ENCODE measurements around the gene COL1A1.

The COL1A1 gene

DNA sequence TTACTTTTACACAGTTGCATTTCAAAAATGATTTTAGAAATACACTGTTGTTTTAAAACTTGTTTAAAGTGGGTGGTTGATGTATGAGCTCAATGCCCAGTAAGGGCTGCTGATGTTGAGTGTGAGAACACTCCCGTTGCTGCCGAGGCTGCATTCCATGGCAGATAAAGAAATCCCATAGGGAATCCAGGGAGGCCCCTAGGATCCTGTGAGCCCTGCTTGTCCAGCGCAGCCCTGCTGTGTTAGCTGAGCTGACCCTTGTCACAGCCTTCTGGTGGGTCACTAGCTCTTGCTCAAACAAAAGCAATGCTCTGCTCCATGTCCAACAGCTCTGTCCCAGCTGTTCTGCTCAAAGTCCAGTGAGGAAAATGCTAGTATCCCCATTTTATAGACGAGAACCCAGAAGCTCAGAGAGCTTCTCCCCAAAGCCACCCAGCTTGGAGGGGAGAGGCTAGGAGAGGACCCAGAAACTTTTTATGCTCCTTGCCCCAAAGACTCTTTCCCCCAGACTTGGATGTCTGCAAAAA, 18.6 kb upstream of the COL1A1 start:
- TF ChIP-seq, protein P1, sequence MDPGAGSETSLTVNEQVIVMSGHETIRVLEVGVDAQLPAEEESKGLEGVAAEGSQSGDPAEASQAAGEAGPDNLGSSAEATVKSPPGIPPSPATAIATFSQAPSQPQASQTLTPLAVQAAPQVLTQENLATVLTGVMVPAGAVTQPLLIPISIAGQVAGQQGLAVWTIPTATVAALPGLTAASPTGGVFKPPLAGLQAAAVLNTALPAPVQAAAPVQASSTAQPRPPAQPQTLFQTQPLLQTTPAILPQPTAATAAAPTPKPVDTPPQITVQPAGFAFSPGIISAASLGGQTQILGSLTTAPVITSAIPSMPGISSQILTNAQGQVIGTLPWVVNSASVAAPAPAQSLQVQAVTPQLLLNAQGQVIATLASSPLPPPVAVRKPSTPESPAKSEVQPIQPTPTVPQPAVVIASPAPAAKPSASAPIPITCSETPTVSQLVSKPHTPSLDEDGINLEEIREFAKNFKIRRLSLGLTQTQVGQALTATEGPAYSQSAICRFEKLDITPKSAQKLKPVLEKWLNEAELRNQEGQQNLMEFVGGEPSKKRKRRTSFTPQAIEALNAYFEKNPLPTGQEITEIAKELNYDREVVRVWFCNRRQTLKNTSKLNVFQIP (CRISPR knock-in tag; IDR thresholded peaks at IDR 0.05; ENCODE audit: borderline replicate concordance, low read depth): no peak
- TF ChIP-seq ZFP3 (CRISPR knock-in tag; IDR thresholded peaks at IDR 0.05) (no peak), ZNF8 (CRISPR knock-in tag; IDR thresholded peaks at IDR 0.05) (no peak), ISL1 (CRISPR knock-in tag; IDR thresholded peaks at IDR 0.05) (no peak), ZFP30 (CRISPR knock-in tag; IDR thresholded peaks at IDR 0.05) (no peak), PPARA (CRISPR knock-in tag; IDR thresholded peaks at IDR 0.05; ENCODE audit: borderline replicate concordance) (no peak), ARNTL (CRISPR knock-in tag; IDR thresholded peaks at IDR 0.05; ENCODE audit: borderline replicate concordance, low read depth) (no peak), TCF4 (CRISPR knock-in tag; IDR thresholded peaks at IDR 0.05; ENCODE audit: borderline replicate concordance) (no peak), ZC3H10 (CRISPR knock-in tag; IDR thresholded peaks at IDR 0.05) (no peak), ESRRG (CRISPR knock-in tag; IDR thresholded peaks at IDR 0.05) (no peak), ZNF70 (CRISPR knock-in tag; IDR thresholded peaks at IDR 0.05) (no peak), CSDC2 (CRISPR knock-in tag; IDR thresholded peaks at IDR 0.05) (no peak), ZNF565 (CRISPR knock-in tag; conservative IDR thresholded peaks at IDR 0.05; ENCODE audit: low read depth) (no peak), SNAI2 (CRISPR knock-in tag; IDR thresholded peaks at IDR 0.05) (no peak), BACH2 (CRISPR knock-in tag; IDR thresholded peaks at IDR 0.05; ENCODE audit: borderline replicate concordance) (no peak), RARB (CRISPR knock-in tag; IDR thresholded peaks at IDR 0.05) (no peak)
- TF ChIP-seq, protein P2, sequence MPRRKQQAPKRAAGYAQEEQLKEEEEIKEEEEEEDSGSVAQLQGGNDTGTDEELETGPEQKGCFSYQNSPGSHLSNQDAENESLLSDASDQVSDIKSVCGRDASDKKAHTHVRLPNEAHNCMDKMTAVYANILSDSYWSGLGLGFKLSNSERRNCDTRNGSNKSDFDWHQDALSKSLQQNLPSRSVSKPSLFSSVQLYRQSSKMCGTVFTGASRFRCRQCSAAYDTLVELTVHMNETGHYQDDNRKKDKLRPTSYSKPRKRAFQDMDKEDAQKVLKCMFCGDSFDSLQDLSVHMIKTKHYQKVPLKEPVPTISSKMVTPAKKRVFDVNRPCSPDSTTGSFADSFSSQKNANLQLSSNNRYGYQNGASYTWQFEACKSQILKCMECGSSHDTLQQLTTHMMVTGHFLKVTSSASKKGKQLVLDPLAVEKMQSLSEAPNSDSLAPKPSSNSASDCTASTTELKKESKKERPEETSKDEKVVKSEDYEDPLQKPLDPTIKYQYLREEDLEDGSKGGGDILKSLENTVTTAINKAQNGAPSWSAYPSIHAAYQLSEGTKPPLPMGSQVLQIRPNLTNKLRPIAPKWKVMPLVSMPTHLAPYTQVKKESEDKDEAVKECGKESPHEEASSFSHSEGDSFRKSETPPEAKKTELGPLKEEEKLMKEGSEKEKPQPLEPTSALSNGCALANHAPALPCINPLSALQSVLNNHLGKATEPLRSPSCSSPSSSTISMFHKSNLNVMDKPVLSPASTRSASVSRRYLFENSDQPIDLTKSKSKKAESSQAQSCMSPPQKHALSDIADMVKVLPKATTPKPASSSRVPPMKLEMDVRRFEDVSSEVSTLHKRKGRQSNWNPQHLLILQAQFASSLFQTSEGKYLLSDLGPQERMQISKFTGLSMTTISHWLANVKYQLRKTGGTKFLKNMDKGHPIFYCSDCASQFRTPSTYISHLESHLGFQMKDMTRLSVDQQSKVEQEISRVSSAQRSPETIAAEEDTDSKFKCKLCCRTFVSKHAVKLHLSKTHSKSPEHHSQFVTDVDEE (CRISPR knock-in tag; IDR thresholded peaks at IDR 0.05): no peak
- TF ChIP-seq, protein P3, sequence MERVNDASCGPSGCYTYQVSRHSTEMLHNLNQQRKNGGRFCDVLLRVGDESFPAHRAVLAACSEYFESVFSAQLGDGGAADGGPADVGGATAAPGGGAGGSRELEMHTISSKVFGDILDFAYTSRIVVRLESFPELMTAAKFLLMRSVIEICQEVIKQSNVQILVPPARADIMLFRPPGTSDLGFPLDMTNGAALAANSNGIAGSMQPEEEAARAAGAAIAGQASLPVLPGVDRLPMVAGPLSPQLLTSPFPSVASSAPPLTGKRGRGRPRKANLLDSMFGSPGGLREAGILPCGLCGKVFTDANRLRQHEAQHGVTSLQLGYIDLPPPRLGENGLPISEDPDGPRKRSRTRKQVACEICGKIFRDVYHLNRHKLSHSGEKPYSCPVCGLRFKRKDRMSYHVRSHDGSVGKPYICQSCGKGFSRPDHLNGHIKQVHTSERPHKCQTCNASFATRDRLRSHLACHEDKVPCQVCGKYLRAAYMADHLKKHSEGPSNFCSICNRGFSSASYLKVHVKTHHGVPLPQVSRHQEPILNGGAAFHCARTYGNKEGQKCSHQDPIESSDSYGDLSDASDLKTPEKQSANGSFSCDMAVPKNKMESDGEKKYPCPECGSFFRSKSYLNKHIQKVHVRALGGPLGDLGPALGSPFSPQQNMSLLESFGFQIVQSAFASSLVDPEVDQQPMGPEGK (CRISPR knock-in tag; IDR thresholded peaks at IDR 0.05; ENCODE audit: borderline replicate concordance): no peak
- TF ChIP-seq, protein P4, sequence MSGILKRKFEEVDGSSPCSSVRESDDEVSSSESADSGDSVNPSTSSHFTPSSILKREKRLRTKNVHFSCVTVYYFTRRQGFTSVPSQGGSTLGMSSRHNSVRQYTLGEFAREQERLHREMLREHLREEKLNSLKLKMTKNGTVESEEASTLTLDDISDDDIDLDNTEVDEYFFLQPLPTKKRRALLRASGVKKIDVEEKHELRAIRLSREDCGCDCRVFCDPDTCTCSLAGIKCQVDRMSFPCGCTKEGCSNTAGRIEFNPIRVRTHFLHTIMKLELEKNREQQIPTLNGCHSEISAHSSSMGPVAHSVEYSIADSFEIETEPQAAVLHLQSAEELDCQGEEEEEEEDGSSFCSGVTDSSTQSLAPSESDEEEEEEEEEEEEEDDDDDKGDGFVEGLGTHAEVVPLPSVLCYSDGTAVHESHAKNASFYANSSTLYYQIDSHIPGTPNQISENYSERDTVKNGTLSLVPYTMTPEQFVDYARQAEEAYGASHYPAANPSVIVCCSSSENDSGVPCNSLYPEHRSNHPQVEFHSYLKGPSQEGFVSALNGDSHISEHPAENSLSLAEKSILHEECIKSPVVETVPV (CRISPR knock-in tag; IDR thresholded peaks at IDR 0.05): no peak
- ATAC-seq: peak; percentile 64

DNA sequence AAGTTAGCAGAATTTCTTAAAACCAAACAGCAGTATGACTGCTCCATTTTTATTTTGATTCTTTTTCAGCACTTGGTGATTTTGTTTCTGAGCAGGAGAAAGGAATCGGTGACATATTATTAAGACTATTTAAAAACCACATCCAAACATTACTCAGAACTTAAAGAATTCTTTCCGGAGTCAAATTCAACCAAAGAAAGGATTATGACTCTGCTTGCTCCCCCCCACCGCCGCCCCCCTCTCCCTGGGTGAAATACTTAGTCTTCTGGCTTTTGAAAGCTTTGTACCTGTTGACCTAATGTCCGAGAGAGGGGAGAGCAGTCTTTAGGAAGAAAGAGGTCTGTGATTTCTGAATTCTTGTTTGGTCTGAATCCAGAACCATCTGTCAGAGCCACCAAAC, 17.9 kb upstream of the COL1A1 start:
- ATAC-seq: peak; percentile 73
- TF ChIP-seq ESRRG (CRISPR knock-in tag; IDR thresholded peaks at IDR 0.05): no peak
- TF ChIP-seq CSDC2 (CRISPR knock-in tag; IDR thresholded peaks at IDR 0.05): 0 out of 2 replicates have a peak, but pooled peaks have one; percentile 39
- TF ChIP-seq, protein P3 (CRISPR knock-in tag; IDR thresholded peaks at IDR 0.05; ENCODE audit: borderline replicate concordance): peak; percentile 79; the same call in 1 of the 2 replicates
- TF ChIP-seq, protein P1 (CRISPR knock-in tag; IDR thresholded peaks at IDR 0.05; ENCODE audit: borderline replicate concordance, low read depth): 0 out of 2 replicates have a peak, but pooled peaks have one; percentile 24

All from SK-N-SH treated with all-trans-retinoic acid at 6 μM for 48 hours (cell line).